ENCODE results near the gene DBNDD1. TPM values are rescaled to one million over a fixed set of nuclear protein-coding genes. Genes with fewer than 3 reads are reported as not detected.
"Not testable (repeated sequence)": the region's sequence is repeated elsewhere in the genome, so short reads cannot be mapped to it uniquely, and the experiment has no call there.

The DBNDD1 gene
- total RNA-seq, 1 donor from 2014 or later: 77.8 TPM

DNA sequence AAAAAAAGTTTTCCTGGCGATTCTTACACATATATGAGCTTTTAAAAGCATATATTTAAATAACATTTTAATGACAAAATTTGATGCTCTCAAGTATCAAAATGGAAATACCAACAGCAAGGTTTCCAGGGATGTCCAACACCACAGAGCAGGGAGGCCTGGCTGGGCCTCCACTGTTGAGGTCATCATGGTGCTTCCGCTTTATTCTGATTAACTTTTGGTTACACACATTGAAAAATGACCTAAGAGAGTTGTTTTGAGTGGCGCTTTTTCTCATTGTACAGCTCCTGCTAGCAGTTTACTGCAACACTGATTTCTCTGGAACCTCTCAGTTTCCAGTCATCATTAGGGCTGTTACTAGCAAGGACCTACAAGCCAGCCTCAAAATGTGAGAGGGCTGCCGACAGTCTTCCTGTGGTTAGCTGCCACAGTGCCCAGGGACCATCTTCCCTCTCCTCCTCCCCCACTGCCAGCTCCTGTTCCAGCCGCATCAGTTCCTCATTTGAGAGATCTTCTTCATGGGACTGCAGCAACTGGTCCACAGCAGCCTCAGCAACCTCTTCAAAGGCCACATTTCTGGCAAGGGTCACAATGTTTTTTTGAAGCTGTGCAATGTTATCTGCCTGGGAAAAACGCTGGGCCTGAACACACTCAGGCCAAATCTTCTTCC lies 49.4 kb downstream of the DBNDD1 start:
- Mint-ChIP-seq H3K9me3 (ENCODE audit: unreplicated experiment) (peaks cover 8% of the 10 kb centered on the region), H3K4me1 (ENCODE audit: low read depth, unreplicated experiment) (peaks cover 10% of the 10 kb centered on the region), H3K27ac (ENCODE audit: unreplicated experiment) (no peak overlapping the region), H3K36me3 (ENCODE audit: unreplicated experiment) (peaks cover 16% of the 10 kb centered on the region), H3K4me3 (ENCODE audit: unreplicated experiment) (no peak overlapping the region), H3K27me3 (ENCODE audit: unreplicated experiment) (no peaks in the 10 kb centered on the region)
- DNase-seq: no peak
- TF ChIP-seq, protein P1, sequence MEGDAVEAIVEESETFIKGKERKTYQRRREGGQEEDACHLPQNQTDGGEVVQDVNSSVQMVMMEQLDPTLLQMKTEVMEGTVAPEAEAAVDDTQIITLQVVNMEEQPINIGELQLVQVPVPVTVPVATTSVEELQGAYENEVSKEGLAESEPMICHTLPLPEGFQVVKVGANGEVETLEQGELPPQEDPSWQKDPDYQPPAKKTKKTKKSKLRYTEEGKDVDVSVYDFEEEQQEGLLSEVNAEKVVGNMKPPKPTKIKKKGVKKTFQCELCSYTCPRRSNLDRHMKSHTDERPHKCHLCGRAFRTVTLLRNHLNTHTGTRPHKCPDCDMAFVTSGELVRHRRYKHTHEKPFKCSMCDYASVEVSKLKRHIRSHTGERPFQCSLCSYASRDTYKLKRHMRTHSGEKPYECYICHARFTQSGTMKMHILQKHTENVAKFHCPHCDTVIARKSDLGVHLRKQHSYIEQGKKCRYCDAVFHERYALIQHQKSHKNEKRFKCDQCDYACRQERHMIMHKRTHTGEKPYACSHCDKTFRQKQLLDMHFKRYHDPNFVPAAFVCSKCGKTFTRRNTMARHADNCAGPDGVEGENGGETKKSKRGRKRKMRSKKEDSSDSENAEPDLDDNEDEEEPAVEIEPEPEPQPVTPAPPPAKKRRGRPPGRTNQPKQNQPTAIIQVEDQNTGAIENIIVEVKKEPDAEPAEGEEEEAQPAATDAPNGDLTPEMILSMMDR (IDR thresholded peaks at IDR 0.05; ENCODE audit: partially characterized antibody, unreplicated experiment): no peak

DNA sequence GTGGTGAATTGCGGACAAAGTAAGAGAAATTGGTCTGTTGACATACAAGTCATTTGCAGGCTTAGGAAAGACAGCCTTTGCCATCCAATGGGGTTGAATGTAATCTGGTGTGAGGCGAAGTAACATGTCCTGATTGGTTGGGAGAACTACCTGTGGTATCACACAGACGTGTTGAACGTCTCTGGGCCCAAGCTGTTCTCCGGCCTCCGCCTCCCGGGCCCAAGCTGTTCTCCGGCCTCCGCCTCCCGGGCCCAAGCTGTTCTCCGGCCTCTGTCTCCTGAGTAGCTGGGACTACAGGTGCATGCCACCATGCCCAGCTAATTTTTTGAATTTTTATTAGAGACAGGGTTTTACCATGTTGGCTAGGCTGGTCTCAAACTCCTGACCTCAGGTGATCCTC lies 51.2 kb downstream of the DBNDD1 start:
- not testable (repeated sequence) for DNase-seq; H3K4me1 Mint-ChIP-seq (ENCODE audit: low read depth, unreplicated experiment); H3K4me3 Mint-ChIP-seq (ENCODE audit: unreplicated experiment); H3K9me3 Mint-ChIP-seq (ENCODE audit: unreplicated experiment); H3K27me3 Mint-ChIP-seq (ENCODE audit: unreplicated experiment); H3K27ac Mint-ChIP-seq (ENCODE audit: unreplicated experiment)
- peaks cover 16% of the 10 kb centered on the region for H3K36me3 Mint-ChIP-seq (ENCODE audit: unreplicated experiment)

DNA sequence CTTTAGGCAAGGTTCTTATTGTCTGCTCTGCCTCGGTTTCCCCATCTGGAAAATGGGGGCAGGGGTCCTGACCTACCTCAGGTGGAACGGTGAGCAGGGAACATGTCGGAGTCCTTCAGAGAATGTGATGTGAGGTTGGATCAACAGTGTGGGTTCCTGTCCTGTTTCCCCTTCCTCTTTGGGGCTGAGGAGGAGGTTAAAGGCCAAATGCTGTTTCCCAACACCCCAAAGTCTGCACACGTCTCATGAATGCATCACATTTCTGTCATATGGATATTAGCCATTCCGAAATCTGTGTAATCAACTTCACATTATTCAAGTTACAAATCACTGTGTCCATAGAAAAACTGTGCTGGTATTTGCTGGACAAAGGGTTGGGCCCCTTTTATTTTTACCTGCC lies 51.8 kb downstream of the DBNDD1 start:
- peaks cover 16% of the 10 kb centered on the region for H3K36me3 Mint-ChIP-seq (ENCODE audit: unreplicated experiment)
- not testable (repeated sequence) for H3K4me1 Mint-ChIP-seq (ENCODE audit: low read depth, unreplicated experiment); H3K4me3 Mint-ChIP-seq (ENCODE audit: unreplicated experiment); H3K9me3 Mint-ChIP-seq (ENCODE audit: unreplicated experiment); H3K27ac Mint-ChIP-seq (ENCODE audit: unreplicated experiment); DNase-seq; H3K27me3 Mint-ChIP-seq (ENCODE audit: unreplicated experiment)

DNA sequence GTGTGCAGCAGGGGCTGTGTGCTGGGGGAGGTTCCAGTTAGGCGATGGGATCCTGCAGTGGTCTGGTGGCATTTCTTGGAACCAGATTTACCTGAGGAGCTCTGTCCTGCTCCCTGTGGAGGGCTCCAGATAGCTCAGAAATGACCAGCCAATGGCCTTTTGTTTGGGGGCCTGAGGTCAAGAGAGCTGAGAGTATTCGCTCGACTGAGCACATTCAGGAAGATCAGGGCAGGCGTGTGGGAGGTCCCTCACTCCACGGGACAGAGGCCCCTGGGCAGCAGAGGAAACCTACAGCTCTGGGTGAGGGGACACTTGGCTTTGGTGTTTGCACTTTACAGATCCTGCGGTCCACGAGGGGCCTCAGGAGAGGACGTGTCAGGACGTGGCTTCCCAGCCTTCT lies 52.5 kb downstream of the DBNDD1 start:
- no peak for DNase-seq
- Mint-ChIP-seq H3K4me1 (ENCODE audit: low read depth, unreplicated experiment) (peaks cover 6% of the 10 kb centered on the region), H3K27ac (ENCODE audit: unreplicated experiment) (no peak overlapping the region), H3K9me3 (ENCODE audit: unreplicated experiment) (peaks cover 6% of the 10 kb centered on the region), H3K4me3 (ENCODE audit: unreplicated experiment) (no peak overlapping the region), H3K27me3 (ENCODE audit: unreplicated experiment) (peaks cover 1% of the 10 kb centered on the region), H3K36me3 (ENCODE audit: unreplicated experiment) (peaks cover 15% of the 10 kb centered on the region)
- TF ChIP-seq, protein P1 (IDR thresholded peaks at IDR 0.05; ENCODE audit: partially characterized antibody, unreplicated experiment): no peak

DNA sequence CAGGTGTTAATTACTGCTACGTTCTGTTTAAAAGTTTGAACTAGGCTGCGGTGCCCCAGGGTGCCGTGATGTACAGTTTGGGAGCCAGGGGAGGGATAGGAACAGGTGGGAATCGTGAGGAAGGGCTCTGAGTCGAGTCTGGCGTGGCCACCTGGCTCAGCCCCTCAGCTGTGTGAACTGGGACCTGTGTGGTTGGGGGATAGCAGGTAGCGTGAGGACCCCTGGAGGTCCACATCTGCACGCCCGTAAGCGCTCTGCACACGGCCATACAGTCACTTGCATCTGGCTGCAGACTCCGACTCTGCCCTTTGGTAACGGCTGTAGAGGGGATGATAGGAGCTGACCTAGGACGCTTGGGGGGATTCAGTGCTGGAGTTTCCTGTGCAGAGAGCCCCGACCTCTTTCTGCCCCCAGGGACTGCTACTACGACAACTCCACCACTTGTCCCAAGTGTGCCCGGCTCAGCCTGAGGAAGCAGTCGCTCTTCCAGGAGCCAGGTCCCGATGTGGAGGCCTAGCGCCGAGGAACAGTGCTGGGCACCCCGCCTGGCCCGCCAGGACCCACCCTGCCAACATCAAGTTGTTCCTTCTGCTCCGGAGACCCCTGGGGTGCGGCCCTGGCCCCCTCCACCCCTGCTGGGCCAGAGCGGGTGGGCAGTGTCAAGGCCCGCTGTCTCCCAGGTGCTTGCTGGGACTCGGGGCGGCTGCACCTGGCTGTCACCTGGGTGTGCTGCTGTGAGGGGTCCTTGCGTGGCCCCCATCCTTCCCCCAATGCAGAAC lies 53.6 kb downstream of the DBNDD1 start:
- Mint-ChIP-seq H3K36me3 (ENCODE audit: unreplicated experiment) (peaks cover 6% of the 10 kb centered on the region), H3K4me3 (ENCODE audit: unreplicated experiment) (no peak overlapping the region), H3K27me3 (ENCODE audit: unreplicated experiment) (peaks cover 3% of the 10 kb centered on the region), H3K27ac (ENCODE audit: unreplicated experiment) (peak overlapping the region; percentile 57), H3K9me3 (ENCODE audit: unreplicated experiment) (peaks cover 3% of the 10 kb centered on the region), H3K4me1 (ENCODE audit: low read depth, unreplicated experiment) (no peaks in the 10 kb centered on the region)
- TF ChIP-seq, protein P1 (IDR thresholded peaks at IDR 0.05; ENCODE audit: partially characterized antibody, unreplicated experiment): no peak
- DNase-seq: no peak

DNA sequence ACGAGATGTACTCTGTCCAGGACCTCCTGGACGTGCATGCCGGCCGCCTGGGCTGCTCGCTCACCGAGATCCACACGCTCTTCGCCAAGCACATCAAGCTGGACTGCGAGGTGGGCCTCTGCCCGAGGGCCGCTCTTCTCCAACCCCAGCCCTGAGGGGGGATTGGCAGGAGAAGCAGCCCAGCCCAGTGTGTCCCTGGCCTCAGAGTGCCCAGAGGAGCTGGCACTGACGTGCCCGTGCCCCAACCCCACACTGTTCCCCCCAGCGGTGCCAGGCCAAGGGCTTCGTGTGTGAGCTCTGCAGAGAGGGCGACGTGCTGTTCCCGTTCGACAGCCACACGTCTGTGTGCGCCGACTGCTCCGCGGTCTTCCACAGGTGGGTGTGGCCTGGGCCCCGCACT lies 55.1 kb downstream of the DBNDD1 start:
- H3K27me3 Mint-ChIP-seq (ENCODE audit: unreplicated experiment): peaks cover 3% of the 10 kb centered on the region
- H3K9me3 Mint-ChIP-seq (ENCODE audit: unreplicated experiment): peaks cover 1% of the 10 kb centered on the region
- H3K36me3 Mint-ChIP-seq (ENCODE audit: unreplicated experiment): no peaks in the 10 kb centered on the region
- no peak overlapping the region for H3K4me3 Mint-ChIP-seq (ENCODE audit: unreplicated experiment)
- no peaks in the 10 kb centered on the region for H3K4me1 Mint-ChIP-seq (ENCODE audit: low read depth, unreplicated experiment)
- TF ChIP-seq, protein P1 (IDR thresholded peaks at IDR 0.05; ENCODE audit: partially characterized antibody, unreplicated experiment): no peak
- DNase-seq: no peak
- no peak overlapping the region for H3K27ac Mint-ChIP-seq (ENCODE audit: unreplicated experiment)
